Gastroesophageal sphincter (tissue), 3 donors: ENCODE results near the gene AKAP10.

ENCODE experiments used
- POLR2AphosphoS5 ChIP-seq: sonication (generic); formaldehyde crosslinking; IDR thresholded peaks from one replicate; pipeline ENCODE4 v1.6.1; 2017; ENCODE audit warnings: antibody characterized with exemption
- TF ChIP-seq, protein P1 (sequence below), 4 experiments: fragments of 200-600 bp in 2 of 4; fragments of 450-650 bp in 2 of 4; sonication (generic) in 1 of 4; IDR thresholded peaks; one replicate each; pipeline ENCODE4 v1.5.1; 2017 to 2019; ENCODE audit warnings: antibody characterized with exemption in 4 of 4, mild to moderate bottlenecking in 2 of 4, moderate library complexity in 2 of 4

DNA sequence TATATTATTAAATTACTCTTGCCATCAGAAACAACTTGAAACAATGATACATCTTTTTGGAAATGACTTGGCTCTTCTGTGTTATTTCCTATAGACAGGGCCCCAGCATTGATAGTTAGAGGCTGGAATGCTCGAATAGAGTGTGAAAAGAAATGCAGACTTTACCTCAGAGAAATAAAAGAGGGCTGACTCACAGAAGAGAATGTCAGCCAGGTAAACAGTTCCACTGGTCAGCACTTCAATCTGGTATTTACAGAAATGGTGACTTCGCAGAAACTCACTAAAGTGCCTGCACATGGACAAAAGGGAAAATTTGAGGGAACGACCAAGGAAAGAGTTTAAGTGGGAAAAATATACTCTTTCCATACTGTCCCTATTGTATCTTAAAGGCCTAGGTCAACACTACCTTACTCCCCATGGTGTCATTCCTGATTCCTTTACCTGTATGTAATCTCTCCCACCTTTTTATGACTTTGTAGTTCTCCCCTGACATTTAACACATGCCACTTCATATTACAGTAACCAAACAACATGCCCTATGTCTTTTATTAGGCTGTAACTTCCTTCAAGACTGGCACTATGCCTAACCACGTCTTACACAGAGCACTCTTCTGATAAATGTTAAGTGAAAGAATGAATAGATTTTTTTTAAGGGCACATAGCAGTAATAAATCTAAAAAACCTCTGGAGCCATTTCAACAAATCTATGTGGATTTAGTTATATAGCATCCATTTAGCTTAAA, 36.7 kb downstream of the AKAP10 start:
- no peak for TF ChIP-seq POLR2AphosphoS5
- TF ChIP-seq, protein P1, sequence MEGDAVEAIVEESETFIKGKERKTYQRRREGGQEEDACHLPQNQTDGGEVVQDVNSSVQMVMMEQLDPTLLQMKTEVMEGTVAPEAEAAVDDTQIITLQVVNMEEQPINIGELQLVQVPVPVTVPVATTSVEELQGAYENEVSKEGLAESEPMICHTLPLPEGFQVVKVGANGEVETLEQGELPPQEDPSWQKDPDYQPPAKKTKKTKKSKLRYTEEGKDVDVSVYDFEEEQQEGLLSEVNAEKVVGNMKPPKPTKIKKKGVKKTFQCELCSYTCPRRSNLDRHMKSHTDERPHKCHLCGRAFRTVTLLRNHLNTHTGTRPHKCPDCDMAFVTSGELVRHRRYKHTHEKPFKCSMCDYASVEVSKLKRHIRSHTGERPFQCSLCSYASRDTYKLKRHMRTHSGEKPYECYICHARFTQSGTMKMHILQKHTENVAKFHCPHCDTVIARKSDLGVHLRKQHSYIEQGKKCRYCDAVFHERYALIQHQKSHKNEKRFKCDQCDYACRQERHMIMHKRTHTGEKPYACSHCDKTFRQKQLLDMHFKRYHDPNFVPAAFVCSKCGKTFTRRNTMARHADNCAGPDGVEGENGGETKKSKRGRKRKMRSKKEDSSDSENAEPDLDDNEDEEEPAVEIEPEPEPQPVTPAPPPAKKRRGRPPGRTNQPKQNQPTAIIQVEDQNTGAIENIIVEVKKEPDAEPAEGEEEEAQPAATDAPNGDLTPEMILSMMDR (IDR thresholded peaks at IDR 0.05), result no peak
